Thyroid gland (tissue), 4 donors: Measurements from ENCODE around the gene LIN37.

Experiments used
- CTCF ChIP-seq, 6 experiments: fragments of 200-600 bp in 3 of 6; fragments of 450-650 bp in 3 of 6; sonication (generic) in 3 of 6; IDR thresholded peaks; one replicate each; pipeline ENCODE4 v1.5.1; 2016 to 2019; ENCODE audit warnings: antibody characterized with exemption in 6 of 6, mild to moderate bottlenecking in 2 of 6, inconsistent platforms in 1 of 6, moderate library complexity in 1 of 6
- POLR2A ChIP-seq, 2 donors: fragments of 450-650 bp; IDR thresholded peaks; one replicate each; pipeline ENCODE4 v1.6.1; 2017; ENCODE audit warnings: antibody characterized with exemption in 2 of 2, mild to moderate bottlenecking in 2 of 2, moderate library complexity in 1 of 2

- TF ChIP-seq CTCF (IDR thresholded peaks at IDR 0.05) (peak in 1 of 6 experiments; percentile 5), POLR2A (IDR thresholded peaks at IDR 0.05) (no peak)
Observed at GRCh38 chr19:35790981-35791813, 42.8 kb downstream of the LIN37 start.
